Body of pancreas (tissue), 4 donors: ENCODE results near the gene AGAP1. TPM values are rescaled to one million over a fixed set of nuclear protein-coding genes. Genes with fewer than 3 reads are reported as not detected.

ENCODE experiments used
- ATAC-seq: fragments of 150-250 bp; one replicate; pipeline ENCODE4 v1.9.1; 2016
- DNase-seq, 4 donors: peaks; one replicate each; pipeline ENCODE4 v3.0.0-alpha.2; 2019
- H3K27ac ChIP-seq, 4 donors: fragments of 200-600 bp; sonication (generic); 1 replicate in 3 of 4; 2 replicates in 1 of 4; pipeline versions ENCODE4 v1.5.1 to v1.6.1; 2016 to 2019; ENCODE audit warnings: mild to moderate bottlenecking in 1 of 4, mixed read lengths in 1 of 4, moderate library complexity in 1 of 4
- H3K27me3 ChIP-seq, 2 donors: fragments of 200-600 bp; sonication (generic); one replicate each; pipeline ENCODE4 v1.6.0; 2016; ENCODE audit warnings: mild to moderate bottlenecking in 1 of 2
- H3K36me3 ChIP-seq, 2 donors: fragments of 200-600 bp; sonication (generic); replicated peaks in 1 of 2; 2 replicates each; pipeline ENCODE4 v1.5.1; 2016; ENCODE audit warnings: low read depth in 2 of 2; ENCODE audit not compliant: insufficient read depth in 1 of 2
- H3K4me1 ChIP-seq: fragments of 200-600 bp; sonication (generic); one replicate; pipeline ENCODE4 v1.6.0; 2016
- H3K4me3 ChIP-seq, 2 donors: fragments of 200-600 bp; sonication (generic); 1 replicate in 1 of 2; 2 replicates in 1 of 2; pipeline ENCODE4 v1.5.1; 2016 to 2019
- H3K9me3 ChIP-seq, 3 donors: fragments of 200-600 bp; sonication (generic); 1 replicate in 2 of 3; 2 replicates in 1 of 3; pipeline ENCODE4 v1.5.1; 2016
- POLR2A ChIP-seq, 3 donors: fragments of 450-650 bp; IDR thresholded peaks; one replicate each; pipeline ENCODE4 v1.6.1; 2016; ENCODE audit warnings: antibody characterized with exemption in 3 of 3, mild to moderate bottlenecking in 2 of 3
- WGBS, 2 donors: methylation state at CpG; one replicate each; pipeline ENCODE4 v1.1.5; 2017; 5-methylcytosine and 5-hydroxymethylcytosine counted together
- intact Hi-C: fragments of 100-400 bp; cut with DNase I; formaldehyde crosslinking; loops from one replicate; pipeline ENCODE4 v1.15.1; 2023
- total RNA-seq, 2 donors: library from RNA; depleted of rRNA; stranded (reverse); fragments of >200 nt; gene quantifications; one replicate each; pipeline ENCODE4 v1.1.0, GENCODE V29; 2016
- TF ChIP-seq, protein P1 (sequence below), 7 experiments: fragments of 450-650 bp in 4 of 7; fragments of 200-600 bp in 3 of 7; sonication (generic) in 3 of 7; IDR thresholded peaks; one replicate each; pipeline ENCODE4 v1.5.1; 2016 to 2019; ENCODE audit warnings: antibody characterized with exemption in 7 of 7

Gene AGAP1
- total RNA-seq, 2 donors from 2014 or later, result 21.3 to 32.6 TPM

DNA sequence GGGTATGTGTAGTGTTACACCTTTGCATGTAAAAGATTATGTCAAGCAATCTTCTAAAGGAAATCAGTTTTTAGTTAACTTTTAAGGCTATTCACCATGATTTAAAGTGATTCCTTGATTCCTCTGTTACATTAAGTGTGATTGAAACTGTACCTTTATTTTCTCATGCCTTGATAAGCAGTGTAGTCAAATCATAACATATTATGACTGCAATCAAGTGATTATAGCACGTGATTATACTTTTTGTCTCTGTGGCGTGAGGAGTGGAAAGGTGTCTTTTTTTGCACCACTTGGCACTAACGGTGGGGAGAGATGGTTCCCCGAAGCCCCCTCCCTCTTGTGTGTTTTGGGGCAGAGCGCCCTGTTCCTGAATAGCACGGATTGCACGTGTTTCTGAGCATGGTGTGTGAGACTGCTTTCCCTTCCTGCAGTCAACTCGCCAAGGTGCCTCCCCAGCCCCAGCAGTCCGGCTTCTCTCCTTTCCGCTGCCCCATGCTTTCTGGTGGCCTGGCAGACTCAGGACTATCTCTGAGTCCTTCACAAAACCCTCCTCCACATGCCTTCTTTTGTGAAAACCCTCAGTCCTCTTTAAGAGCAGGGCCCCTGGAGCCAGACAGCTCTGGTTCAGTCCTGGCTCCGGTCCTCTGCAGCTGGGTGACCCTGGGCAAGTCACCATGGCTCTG is 68.4 kb downstream of the AGAP1 start:
- TF ChIP-seq POLR2A (IDR thresholded peaks at IDR 0.05), result no peak
- TF ChIP-seq, protein P1, sequence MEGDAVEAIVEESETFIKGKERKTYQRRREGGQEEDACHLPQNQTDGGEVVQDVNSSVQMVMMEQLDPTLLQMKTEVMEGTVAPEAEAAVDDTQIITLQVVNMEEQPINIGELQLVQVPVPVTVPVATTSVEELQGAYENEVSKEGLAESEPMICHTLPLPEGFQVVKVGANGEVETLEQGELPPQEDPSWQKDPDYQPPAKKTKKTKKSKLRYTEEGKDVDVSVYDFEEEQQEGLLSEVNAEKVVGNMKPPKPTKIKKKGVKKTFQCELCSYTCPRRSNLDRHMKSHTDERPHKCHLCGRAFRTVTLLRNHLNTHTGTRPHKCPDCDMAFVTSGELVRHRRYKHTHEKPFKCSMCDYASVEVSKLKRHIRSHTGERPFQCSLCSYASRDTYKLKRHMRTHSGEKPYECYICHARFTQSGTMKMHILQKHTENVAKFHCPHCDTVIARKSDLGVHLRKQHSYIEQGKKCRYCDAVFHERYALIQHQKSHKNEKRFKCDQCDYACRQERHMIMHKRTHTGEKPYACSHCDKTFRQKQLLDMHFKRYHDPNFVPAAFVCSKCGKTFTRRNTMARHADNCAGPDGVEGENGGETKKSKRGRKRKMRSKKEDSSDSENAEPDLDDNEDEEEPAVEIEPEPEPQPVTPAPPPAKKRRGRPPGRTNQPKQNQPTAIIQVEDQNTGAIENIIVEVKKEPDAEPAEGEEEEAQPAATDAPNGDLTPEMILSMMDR (IDR thresholded peaks at IDR 0.05), result no peak
- intact Hi-C loops, result no loop called here
- H3K4me3 ChIP-seq, result no peak overlapping the region
- no peak for DNase-seq
- 78 to 83% methylated on average over 11 of the region's 11 CpGs for WGBS, 2 donors
- ATAC-seq, result no peak
- H3K36me3 ChIP-seq, result no peaks in the 10 kb centered on the region
- H3K4me1 ChIP-seq, result peaks cover 24% of the 10 kb centered on the region
- no peak overlapping the region for H3K27ac ChIP-seq
- H3K27me3 ChIP-seq, result no peaks in the 10 kb centered on the region
- H3K9me3 ChIP-seq, result no peaks in the 10 kb centered on the region

- Histone ChIP-seq H3K27ac (no peak overlapping the region), H3K4me3 (no peak overlapping the region), H3K9me3 (no peaks in the 10 kb centered on the region), H3K4me1 (peaks cover 24% of the 10 kb centered on the region), H3K27me3 (no peaks in the 10 kb centered on the region), H3K36me3 (no peaks in the 10 kb centered on the region)
- intact Hi-C loops, result no loop called here
- ATAC-seq (no peak), DNase-seq (no peak)
- TF ChIP-seq, protein P1 (IDR thresholded peaks at IDR 0.05), result no peak
- 76 to 78% methylated on average over 13 of the region's 13 CpGs for WGBS, 2 donors
Observed at GRCh38 chr2:235563056-235563910, 69.4 kb downstream of the AGAP1 start.

DNA sequence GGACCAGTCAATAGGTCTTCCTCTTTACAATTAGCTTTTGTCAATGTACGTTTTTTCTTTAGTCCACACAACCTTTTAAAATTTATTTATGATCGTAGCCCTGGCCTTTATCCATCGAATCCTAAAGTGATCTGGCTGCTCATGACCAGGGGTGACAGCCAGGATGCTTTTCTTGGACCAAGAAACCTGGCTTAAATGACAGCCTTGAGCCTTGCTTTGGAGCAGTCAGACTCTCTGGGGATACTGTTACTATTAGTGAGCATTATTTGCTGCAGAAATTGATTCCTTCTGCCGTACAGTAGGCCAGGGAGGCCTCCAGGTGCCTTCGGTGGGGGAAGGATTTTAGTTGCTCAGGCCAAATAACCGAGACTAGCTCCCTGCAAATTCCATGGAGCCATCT is 70.2 kb downstream of the AGAP1 start:
- Histone ChIP-seq H3K4me3 (no peak overlapping the region), H3K27me3 (no peaks in the 10 kb centered on the region), H3K4me1 (peaks cover 24% of the 10 kb centered on the region), H3K27ac (no peak overlapping the region), H3K9me3 (peaks cover 0 to 6% (median 0%) of the 10 kb centered on the region in 3 donors), H3K36me3 (no peaks in the 10 kb centered on the region)
- ATAC-seq (no peak), DNase-seq (no peak)
- TF ChIP-seq, protein P1 (IDR thresholded peaks at IDR 0.05), result no peak
- no peak for TF ChIP-seq POLR2A (IDR thresholded peaks at IDR 0.05)
- 86 to 87% methylated on average over 6 of the region's 6 CpGs for WGBS, 2 donors
- intact Hi-C loops, result no loop called here

GRCh38 chr2:235564884-235565530 is 71.2 kb downstream of the AGAP1 start:
- Histone ChIP-seq H3K4me1 (peaks cover 20% of the 10 kb centered on the region), H3K27me3 (no peaks in the 10 kb centered on the region), H3K4me3 (no peak overlapping the region), H3K36me3 (no peaks in the 10 kb centered on the region), H3K27ac (no peak overlapping the region), H3K9me3 (peaks cover 0 to 6% (median 0%) of the 10 kb centered on the region in 3 donors)
- no peak for DNase-seq
- no peak for ATAC-seq
- WGBS, 2 donors, result 79 to 95% methylated on average over 3 to 6 of the region's 6 CpGs
- TF ChIP-seq, protein P1 (IDR thresholded peaks at IDR 0.05), result no peak
- no peak for TF ChIP-seq POLR2A (IDR thresholded peaks at IDR 0.05)
- intact Hi-C loops, result no loop called here
